Putamen (tissue), 1 donor: Measurements from ENCODE around the gene CCDC89.
A peak's percentile ranks its signal among the peaks of the same experiment; 100 is the strongest.

Source experiments
- DNase-seq: peaks from one replicate; pipeline ENCODE4 v3.0.0-alpha.2; 2016; ENCODE audit warnings: low spot score

Gene CCDC89

GRCh38 chr11:85685820-85686459 lies at the start of gene CCDC89:
TSS of gene CCDC89 (minus strand) at chr11:85686195. CDS start at chr11:85686130, 65 bp downstream.
- peak; percentile 87 for DNase-seq

GRCh38 chr11:85732965-85733364 lies 47.0 kb upstream of the CCDC89 start:
- no peak for DNase-seq

GRCh38 chr11:85726381-85726780 lies 40.4 kb upstream of the CCDC89 start:
- no peak for DNase-seq

GRCh38 chr11:85725510-85726258 lies 39.7 kb upstream of the CCDC89 start:
- DNase-seq = no peak

- DNase-seq = no peak
These were observed 38.9 kb upstream of the CCDC89 start for GRCh38 chr11:85724748-85725465.

GRCh38 chr11:85723088-85723487 lies 37.1 kb upstream of the CCDC89 start:
- no peak for DNase-seq

- DNase-seq = no peak
These were observed 35.2 kb upstream of the CCDC89 start for GRCh38 chr11:85721191-85721590.

- peak; percentile 62 for DNase-seq
These were observed 33.2 kb upstream of the CCDC89 start for GRCh38 chr11:85718991-85719807.

- peak; percentile 13 for DNase-seq
These were observed 32.3 kb upstream of the CCDC89 start for GRCh38 chr11:85718126-85718943.

- no peak for DNase-seq
These were observed 31.4 kb upstream of the CCDC89 start for GRCh38 chr11:85717429-85717828.

GRCh38 chr11:85712953-85713352 lies 27.0 kb upstream of the CCDC89 start:
- no peak for DNase-seq

- no peak for DNase-seq
These were observed 24.9 kb upstream of the CCDC89 start for GRCh38 chr11:85710917-85711316.

- DNase-seq = no peak
These were observed 24.1 kb upstream of the CCDC89 start for GRCh38 chr11:85709941-85710702.

- DNase-seq = no peak
These were observed 19.8 kb upstream of the CCDC89 start for GRCh38 chr11:85705800-85706199.

GRCh38 chr11:85704967-85705366 lies 19.0 kb upstream of the CCDC89 start:
- DNase-seq = no peak

GRCh38 chr11:85699957-85700741 lies 14.2 kb upstream of the CCDC89 start:
- no peak for DNase-seq

- no peak for DNase-seq
These were observed 12.2 kb upstream of the CCDC89 start for GRCh38 chr11:85698195-85698594.

GRCh38 chr11:85697747-85698146 lies 11.8 kb upstream of the CCDC89 start:
- no peak for DNase-seq

GRCh38 chr11:85695546-85695945 lies 9.6 kb upstream of the CCDC89 start:
- DNase-seq = no peak
